HL-60 (cell line): Measurements from ENCODE around the gene IRX4.
"Not testable (repeated sequence)": the region's sequence is repeated elsewhere in the genome, so short reads cannot be mapped to it uniquely, and the experiment has no call there.

ENCODE experiments used
- POLR2AphosphoS5 ChIP-seq: IDR thresholded peaks from 2 replicates; pipeline ENCODE4 v1.6.1; 2012; ENCODE audit warnings: low read depth
- REST ChIP-seq: IDR thresholded peaks from 2 replicates; pipeline ENCODE4 v1.6.1; 2012; ENCODE audit warnings: low read depth; ENCODE audit not compliant: insufficient replicate concordance
- SPI1 ChIP-seq: IDR thresholded peaks from 2 replicates; pipeline ENCODE4 v1.6.1; 2012; ENCODE audit warnings: low read depth, mild to moderate bottlenecking, borderline replicate concordance
- TF ChIP-seq, protein P1 (sequence below): IDR thresholded peaks from one replicate; pipeline ENCODE4 v1.5.1; 2011; ENCODE audit warnings: low read length, control low read depth, inconsistent platforms; ENCODE audit not compliant: insufficient read depth

GRCh38 chr5:1843761-1844160 is 39.0 kb downstream of the IRX4 start:
- not testable (repeated sequence) for TF ChIP-seq POLR2AphosphoS5, REST, SPI1
- TF ChIP-seq, protein P1, sequence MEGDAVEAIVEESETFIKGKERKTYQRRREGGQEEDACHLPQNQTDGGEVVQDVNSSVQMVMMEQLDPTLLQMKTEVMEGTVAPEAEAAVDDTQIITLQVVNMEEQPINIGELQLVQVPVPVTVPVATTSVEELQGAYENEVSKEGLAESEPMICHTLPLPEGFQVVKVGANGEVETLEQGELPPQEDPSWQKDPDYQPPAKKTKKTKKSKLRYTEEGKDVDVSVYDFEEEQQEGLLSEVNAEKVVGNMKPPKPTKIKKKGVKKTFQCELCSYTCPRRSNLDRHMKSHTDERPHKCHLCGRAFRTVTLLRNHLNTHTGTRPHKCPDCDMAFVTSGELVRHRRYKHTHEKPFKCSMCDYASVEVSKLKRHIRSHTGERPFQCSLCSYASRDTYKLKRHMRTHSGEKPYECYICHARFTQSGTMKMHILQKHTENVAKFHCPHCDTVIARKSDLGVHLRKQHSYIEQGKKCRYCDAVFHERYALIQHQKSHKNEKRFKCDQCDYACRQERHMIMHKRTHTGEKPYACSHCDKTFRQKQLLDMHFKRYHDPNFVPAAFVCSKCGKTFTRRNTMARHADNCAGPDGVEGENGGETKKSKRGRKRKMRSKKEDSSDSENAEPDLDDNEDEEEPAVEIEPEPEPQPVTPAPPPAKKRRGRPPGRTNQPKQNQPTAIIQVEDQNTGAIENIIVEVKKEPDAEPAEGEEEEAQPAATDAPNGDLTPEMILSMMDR: not testable (repeated sequence)
